PC-9 (cell line): Measurements from ENCODE around the gene ITGA8.

Source experiments
- EZH2 ChIP-seq: fragments of 200-600 bp; sonication (generic); IDR thresholded peaks from 2 replicates; pipeline ENCODE4 v1.8.0; 2017; ENCODE audit warnings: antibody characterized with exemption, low read depth
- TF ChIP-seq, protein P1 (sequence below): fragments of 200-600 bp; sonication (generic); conservative IDR thresholded peaks from 2 replicates; pipeline ENCODE4 v1.6.1; 2017; ENCODE audit warnings: mixed run types, antibody characterized with exemption, mild to moderate bottlenecking, moderate library complexity

DNA sequence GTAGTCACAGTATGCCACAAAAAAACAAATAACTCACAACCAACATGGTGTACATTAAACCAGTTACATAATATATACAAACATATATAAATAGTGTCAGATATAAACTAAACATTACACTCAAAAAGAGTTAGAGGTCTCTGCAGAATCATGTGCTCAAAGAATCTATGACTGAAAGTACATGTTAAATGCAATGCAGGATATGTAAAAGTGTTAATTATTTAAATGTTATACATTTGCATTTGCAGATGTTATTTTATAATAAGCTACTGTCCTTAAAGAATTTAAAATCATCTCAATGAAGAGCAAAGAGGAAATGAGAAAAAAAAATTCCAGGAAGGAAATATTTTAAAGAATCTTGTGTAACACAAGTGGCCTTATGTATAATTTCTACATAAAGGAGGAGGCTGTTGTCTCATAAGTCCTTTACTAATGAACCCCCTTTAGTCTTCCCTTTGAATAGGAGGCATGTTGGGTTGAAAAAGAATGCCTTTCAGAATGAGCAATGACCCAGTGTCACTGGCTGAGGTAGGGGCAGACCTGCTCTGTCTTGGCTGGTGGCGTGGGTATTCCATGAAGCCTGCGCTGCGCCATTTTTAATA, 148.9 kb downstream of the ITGA8 start:
- TF ChIP-seq EZH2, result no peak
- TF ChIP-seq, protein P1, sequence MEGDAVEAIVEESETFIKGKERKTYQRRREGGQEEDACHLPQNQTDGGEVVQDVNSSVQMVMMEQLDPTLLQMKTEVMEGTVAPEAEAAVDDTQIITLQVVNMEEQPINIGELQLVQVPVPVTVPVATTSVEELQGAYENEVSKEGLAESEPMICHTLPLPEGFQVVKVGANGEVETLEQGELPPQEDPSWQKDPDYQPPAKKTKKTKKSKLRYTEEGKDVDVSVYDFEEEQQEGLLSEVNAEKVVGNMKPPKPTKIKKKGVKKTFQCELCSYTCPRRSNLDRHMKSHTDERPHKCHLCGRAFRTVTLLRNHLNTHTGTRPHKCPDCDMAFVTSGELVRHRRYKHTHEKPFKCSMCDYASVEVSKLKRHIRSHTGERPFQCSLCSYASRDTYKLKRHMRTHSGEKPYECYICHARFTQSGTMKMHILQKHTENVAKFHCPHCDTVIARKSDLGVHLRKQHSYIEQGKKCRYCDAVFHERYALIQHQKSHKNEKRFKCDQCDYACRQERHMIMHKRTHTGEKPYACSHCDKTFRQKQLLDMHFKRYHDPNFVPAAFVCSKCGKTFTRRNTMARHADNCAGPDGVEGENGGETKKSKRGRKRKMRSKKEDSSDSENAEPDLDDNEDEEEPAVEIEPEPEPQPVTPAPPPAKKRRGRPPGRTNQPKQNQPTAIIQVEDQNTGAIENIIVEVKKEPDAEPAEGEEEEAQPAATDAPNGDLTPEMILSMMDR, result no peak
